GM18868 (cell line): Measurements from ENCODE around the gene NEK2.
"Not testable (repeated sequence)": the region's sequence is repeated elsewhere in the genome, so short reads cannot be mapped to it uniquely, and the experiment has no call there.

ENCODE experiments used
- ATAC-seq: cut with Tn5 transposase; IDR thresholded peaks from one replicate; pipeline ENCODE4 v1.9.1; 2021; ENCODE audit warnings: mild to moderate bottlenecking, moderate library complexity; ENCODE audit not compliant: unreplicated experiment

NEK2 gene

GRCh38 chr1:211634461-211634860 lies 41.0 kb downstream of the NEK2 start:
- ATAC-seq: no peak

DNA sequence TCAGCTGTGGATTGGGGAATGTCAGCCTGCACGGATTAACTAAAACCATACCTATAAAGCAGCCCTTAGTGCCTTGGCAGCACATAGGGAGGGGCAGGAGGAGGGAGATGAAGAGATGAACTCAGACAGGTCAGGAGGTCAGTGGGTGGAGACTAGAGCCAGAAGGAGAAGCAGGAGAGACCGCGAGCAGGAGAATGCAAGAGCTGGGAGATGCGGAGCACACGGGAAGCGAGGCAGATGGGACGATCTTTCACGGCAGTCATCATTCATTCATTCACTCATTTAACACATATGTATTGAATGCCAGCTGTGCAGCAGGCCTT lies 41.9 kb downstream of the NEK2 start:
- no peak for ATAC-seq

DNA sequence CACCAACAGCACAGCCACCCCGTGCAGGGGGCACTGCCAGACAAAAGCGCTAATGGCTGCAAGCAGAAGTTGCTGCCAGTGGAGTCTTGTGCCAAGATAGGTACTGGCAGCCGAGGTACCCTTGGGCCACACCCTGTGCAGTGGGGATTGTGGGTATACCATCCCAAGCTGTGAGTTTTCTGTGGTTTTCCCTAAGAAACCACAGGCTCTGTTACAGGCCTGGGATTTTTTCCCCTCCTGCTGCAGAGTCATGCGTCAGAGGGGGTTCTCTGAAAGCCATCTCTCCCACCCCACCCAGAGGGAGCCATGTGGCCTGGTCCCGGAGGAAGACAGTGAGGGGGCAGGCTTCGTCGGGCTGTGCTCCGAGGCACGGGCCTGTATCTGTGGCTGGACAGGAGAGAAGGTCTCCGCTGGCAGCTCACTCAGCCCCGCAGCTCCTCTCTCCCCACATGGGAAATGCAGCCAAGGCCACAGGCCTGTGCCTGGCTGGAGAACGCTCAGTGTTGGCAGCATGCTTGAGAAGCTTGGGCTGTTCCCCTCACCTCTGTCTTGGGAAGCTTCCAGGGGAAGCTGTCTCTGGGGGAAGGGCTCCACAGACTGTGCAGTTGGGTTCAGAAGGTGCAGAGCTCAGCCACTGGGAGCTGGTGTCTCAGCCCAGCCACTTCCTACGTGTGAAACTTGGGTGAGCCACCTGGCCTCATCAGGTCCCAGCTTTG lies 42.5 kb downstream of the NEK2 start:
- peak; percentile 32 for ATAC-seq

GRCh38 chr1:211632117-211632807 lies 43.2 kb downstream of the NEK2 start:
- ATAC-seq: peak; percentile 83

- ATAC-seq: no peak
These were observed 44.3 kb downstream of the NEK2 start for GRCh38 chr1:211631168-211631567.

- no peak for ATAC-seq
These were observed 45.0 kb downstream of the NEK2 start for GRCh38 chr1:211630236-211631081.

DNA sequence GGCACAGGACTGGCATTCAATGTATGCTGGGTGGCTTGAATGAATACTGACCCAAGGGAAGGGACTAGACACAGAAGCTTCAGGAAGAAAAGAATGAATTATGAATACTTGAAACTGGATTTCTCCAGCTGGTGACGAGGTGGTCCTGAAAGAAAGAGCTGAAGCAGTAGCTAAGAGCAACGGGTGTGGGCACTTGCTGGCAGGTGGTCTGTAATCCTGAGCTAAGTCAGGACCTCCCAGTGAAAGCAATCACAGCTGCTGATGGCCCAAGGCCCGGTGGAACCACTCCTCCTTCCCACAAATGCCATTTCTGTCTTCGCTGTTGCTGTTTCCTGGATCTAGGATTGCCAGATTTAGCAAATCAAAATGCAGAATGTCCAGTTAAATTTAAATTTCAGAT lies 47.0 kb downstream of the NEK2 start:
- ATAC-seq: no peak

DNA sequence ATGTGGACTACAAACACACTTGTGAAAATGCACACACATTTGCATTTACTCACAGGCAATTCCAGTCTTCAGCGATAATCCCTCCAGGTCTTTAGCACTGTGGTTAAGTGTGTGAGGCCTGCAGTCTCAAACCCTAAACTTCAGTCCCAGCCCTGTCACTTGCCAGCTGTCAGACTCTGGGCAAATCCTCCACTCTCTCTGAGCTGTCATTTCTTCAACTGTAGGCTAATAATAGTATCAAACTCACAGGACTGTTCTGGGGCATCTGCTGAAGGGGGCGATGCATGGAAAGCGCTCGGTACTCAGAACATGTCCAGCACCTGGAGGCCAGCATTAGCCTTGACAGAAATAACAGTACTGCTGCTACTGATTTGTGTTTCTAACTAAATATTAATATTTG lies 48.2 kb downstream of the NEK2 start:
- no peak for ATAC-seq

GRCh38 chr1:211625866-211626265 lies 49.6 kb downstream of the NEK2 start:
- not testable (repeated sequence) for ATAC-seq

DNA sequence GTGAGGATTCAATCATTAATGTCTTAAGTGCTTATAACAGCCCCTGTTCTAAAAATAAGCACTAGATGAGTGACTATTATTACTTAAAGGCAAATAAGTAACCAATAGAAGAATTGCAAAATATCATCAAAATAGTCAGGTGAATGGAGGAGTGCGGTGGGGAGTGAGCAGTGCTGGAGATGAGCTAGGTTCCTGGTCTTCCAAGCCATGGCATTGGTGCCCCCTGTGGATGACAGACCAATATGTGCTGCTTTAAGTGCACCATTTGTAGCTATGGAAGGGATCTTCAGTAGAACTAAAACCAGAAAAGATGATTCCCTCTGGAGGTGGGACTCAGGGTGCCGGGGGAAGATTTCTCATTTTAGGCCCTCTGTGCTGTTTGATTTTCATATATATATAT lies 50.4 kb downstream of the NEK2 start:
- ATAC-seq: no peak

DNA sequence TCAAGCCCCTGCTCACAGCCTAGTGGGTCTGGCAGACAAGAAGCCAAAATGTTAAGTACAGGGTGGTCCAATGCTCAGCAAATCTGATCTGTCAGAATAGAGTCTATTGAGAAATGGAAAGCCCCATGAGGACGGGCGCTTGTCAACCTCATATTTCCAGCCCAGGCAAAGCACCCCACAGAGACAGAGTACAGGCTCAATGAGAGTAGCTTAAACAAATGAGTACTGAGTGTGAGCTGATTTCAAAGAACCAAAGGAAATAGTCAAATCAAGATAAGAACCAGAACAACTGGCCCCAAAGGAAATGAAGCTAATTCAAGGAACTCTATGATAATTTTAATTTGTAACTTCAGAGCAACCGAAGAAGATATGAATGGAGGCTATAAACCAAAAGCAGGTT lies 51.9 kb downstream of the NEK2 start:
- ATAC-seq: no peak

DNA sequence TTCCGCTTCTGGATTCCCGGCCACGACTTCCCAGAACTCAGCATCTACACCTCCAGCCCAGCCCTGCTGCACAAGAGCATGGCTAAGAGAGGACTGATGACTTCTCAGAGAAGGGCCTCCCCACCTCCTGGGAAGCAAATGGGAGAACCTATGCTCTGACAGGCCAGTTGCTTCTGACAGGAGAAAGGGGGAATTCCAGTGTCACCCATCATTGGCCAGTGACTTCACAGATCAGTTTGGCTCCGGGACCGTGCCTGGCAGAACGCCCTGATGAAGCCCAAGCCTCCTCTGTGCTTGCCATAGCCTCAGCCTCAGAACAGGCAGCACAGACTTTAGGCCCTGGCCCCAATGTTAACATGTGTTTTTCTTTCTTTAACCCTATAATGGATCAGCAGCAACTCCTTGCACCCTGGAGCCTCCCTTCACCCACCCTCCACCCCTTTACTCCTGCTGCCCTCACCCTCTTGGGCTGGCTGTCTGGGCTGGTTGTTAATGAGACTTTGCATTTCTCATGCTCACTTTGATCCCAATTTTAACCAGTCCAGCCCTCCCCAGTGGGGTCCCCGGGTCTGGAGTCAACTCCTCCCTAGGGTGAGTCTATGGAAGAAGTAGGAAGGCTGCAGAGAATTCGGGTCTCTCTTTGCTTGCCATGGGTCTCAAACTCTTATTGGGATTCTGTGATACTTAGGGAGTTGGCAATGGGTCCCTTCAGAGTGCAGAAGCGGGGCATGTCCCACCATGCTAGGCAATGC lies 53.8 kb downstream of the NEK2 start:
- no peak for ATAC-seq

DNA sequence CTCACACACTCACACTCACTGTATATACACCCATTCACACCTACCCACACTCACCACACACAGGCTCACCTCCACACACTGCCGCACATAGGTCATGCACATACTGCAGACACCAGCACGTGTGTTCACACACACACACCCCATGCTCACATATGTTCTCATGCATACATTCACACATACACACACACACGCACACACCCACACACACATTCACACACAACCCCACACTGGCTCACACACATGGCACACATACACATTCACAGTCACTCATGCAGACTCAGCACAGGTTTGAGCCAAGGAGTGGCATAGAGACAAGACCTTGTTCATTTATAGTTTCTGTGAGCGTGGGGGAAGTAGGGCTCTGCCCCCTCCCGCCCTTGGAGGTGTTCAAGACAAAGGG lies 55.3 kb downstream of the NEK2 start:
- ATAC-seq: no peak

- no peak for ATAC-seq
These were observed 56.1 kb downstream of the NEK2 start for GRCh38 chr1:211619033-211619996.

- no peak for ATAC-seq
These were observed 58.5 kb downstream of the NEK2 start for GRCh38 chr1:211616965-211617297.

DNA sequence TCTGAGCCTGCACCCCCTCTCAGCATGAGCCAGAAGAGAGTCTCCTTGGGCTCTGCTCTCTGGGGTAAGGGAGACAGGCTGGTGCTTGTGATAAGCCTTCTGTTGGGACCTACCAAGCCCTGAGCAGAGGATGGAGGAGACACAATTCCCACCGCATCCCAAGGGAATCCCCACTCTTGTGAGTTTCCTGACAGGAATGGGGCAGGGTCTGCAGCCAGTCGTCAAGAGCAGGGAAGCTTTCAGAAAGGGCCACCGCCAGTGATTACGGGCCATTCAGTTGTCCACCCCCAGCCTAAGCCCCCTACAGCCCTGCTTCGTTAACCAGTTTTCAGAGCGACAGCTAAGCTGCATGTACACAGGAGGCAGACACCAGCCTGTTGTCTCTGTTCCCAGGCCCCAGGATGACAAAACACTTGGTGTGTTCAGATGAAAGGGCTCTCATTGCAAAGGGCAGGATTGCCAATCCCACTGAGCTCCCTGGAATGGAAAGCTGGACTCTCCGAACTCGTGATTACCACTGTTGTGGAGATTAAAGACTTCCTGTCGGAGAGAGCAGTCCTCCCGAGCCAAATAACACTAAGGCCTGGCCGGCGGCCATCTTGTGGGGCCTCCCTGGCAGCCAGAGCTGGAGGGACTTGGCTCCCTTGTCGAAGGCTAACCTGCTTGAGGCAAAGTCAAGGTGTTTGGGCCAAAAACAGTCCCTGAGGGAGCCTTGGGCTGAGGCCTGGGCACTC lies 59.0 kb downstream of the NEK2 start:
- ATAC-seq: no peak

- no peak for ATAC-seq
These were observed 60.8 kb downstream of the NEK2 start for GRCh38 chr1:211614615-211615014.

DNA sequence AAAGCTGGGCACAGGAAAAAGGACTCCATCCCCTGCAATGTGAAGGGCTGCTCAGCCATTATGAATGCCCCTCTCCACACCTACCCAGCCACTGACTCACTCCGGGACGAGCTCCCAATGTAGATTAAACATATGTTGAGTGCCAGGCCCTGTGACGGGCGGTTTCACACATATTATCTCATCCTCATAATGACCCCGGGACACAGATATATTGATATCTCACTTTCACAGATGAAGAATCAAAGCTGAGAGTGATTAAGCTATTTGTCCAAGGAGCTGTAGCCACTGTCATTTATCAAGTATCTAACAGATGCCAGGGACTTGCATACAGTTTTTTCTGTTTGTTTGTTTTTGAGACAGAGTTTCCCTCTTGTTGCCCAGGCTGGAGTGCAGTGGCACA lies 61.5 kb downstream of the NEK2 start:
- no peak for ATAC-seq

DNA sequence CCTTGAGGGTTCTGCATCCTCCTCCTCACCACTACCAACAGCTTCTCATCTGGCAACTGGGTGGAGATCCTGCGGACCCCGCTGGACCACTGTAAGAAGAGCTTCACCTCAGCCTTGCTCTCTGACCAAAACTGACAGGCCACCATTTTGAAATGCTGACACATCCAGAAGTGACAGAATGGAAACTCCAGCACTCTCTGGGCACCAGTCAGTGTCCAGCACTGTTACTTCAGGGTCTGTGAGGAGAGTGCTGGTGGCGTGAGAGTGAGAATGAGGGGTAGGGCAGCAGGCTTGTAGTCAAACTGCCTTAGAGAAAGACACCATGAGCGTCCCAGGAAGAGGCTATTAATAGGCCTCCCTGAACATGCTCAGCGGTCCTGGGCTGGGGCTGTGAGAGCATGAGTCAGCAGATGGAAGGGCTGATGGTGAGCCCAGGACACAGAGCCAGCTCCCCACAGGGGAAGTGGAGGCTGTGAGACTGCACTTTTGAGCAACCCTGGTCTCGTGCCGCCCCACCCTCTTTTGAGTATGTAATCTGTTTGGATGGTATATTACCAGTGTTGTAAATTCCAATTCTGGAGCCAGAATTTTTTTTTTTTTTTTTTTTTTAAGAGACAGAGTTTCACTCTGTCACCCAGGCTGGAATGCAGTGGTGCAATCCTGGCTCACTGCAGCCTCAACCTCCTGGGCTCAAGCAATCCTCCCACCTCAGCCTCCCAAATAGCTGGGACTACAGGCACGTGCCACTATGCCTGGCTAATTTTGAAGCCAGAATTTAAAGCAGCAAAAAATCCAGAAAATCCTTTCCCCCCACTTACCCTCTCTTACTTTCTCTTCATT lies 62.1 kb downstream of the NEK2 start:
- no peak for ATAC-seq
